Smooth muscle cell (in vitro differentiated cells): ENCODE measurements around the gene LGALS4. TPM values are rescaled to one million over a fixed set of nuclear protein-coding genes. Genes with fewer than 3 reads are reported as not detected.
"Not testable (repeated sequence)": the region's sequence is repeated elsewhere in the genome, so short reads cannot be mapped to it uniquely, and the experiment has no call there.

ENCODE experiments used
- DNase-seq: peaks from one replicate; lab custom pipeline; 2025; ENCODE audit not compliant: unreplicated experiment; lab: John Stamatoyannopoulos, UW
- H2AFZ ChIP-seq: fragments of 200-600 bp; sonication (generic); 2 replicates; pipeline ENCODE4 v1.6.0; 2016; ENCODE audit warnings: antibody characterized with exemption, low read depth, mild to moderate bottlenecking
- H3F3A ChIP-seq: fragments of 200-600 bp; sonication (generic); 2 replicates; pipeline ENCODE4 v1.6.0; 2017; ENCODE audit warnings: antibody characterized with exemption, low read depth
- H3K27ac ChIP-seq: fragments of 200-600 bp; sonication (generic); 2 replicates; pipeline ENCODE4 v1.5.1; 2016; ENCODE audit warnings: low read depth, mild to moderate bottlenecking
- H3K27me3 ChIP-seq: fragments of 200-600 bp; sonication (generic); 2 replicates; pipeline ENCODE4 v1.6.1; 2016; ENCODE audit warnings: low read depth, mild to moderate bottlenecking
- H3K36me3 ChIP-seq: fragments of 200-600 bp; sonication (generic); 2 replicates; pipeline ENCODE4 v1.5.1; 2016; ENCODE audit warnings: low read depth
- H3K4me1 ChIP-seq: fragments of 200-600 bp; sonication (generic); 2 replicates; pipeline ENCODE4 v1.5.1; 2016; ENCODE audit warnings: low read depth
- H3K4me2 ChIP-seq: fragments of 200-600 bp; sonication (generic); 2 replicates; pipeline ENCODE4 v1.6.0; 2016; ENCODE audit warnings: mild to moderate bottlenecking
- H3K4me3 ChIP-seq: fragments of 200-600 bp; sonication (generic); 2 replicates; pipeline ENCODE4 v1.5.1; 2016; ENCODE audit warnings: mild to moderate bottlenecking
- H3K79me2 ChIP-seq: fragments of 200-600 bp; sonication (generic); 2 replicates; pipeline ENCODE4 v1.6.0; 2016; ENCODE audit warnings: low read depth, mild to moderate bottlenecking
- H3K9ac ChIP-seq: fragments of 200-600 bp; sonication (generic); 2 replicates; pipeline ENCODE4 v1.6.0; 2016; ENCODE audit warnings: low read depth
- H3K9me3 ChIP-seq: fragments of 200-600 bp; sonication (generic); replicated peaks from 2 replicates; pipeline ENCODE4 v1.5.1; 2016; ENCODE audit warnings: low read depth
- H4K20me1 ChIP-seq: fragments of 200-600 bp; sonication (generic); 2 replicates; pipeline ENCODE4 v1.6.0; 2016; ENCODE audit warnings: low read depth
- CTCF ChIP-seq: fragments of 200-600 bp; sonication (generic); IDR thresholded peaks from 2 replicates; pipeline ENCODE4 v1.5.1; 2017; ENCODE audit warnings: borderline replicate concordance, mild to moderate bottlenecking, antibody characterized with exemption; ENCODE audit not compliant: insufficient read depth, poor library complexity, severe bottlenecking
- WGBS: methylation state at CpG from one replicate; pipeline ENCODE4 v1.1.7; 2016; ENCODE audit warnings: low lambda C conversion rate; 5-methylcytosine and 5-hydroxymethylcytosine counted together
- polyA plus RNA-seq: library from polyadenylated mRNA; unstranded; fragments of >200 nt; fragmentation: Nextera tagmentation; extraction: Ambion mirVana; gene quantifications from 2 replicates; pipeline ENCODE4 v1.2.1, GENCODE V29; 2016
- total RNA-seq: library from RNA; depleted of rRNA; stranded (reverse); fragments of >200 nt; gene quantifications from 2 replicates; pipeline ENCODE4 v1.2.3, GENCODE V29; 2014

LGALS4 gene
- total and polyA plus RNA-seq, 2 experiments from 2014 or later = 2.4 TPM; not detected in 1

GRCh38 chr19:38831142-38831605, 18.4 kb upstream of the LGALS4 start:
- Histone ChIP-seq H3K4me3 (peak overlapping the region; percentile 54), H3K4me2 (peak overlapping the region; percentile 85), H4K20me1 (no peaks in the 10 kb centered on the region), H3K36me3 (no peaks in the 10 kb centered on the region), H3K27me3 (no peaks in the 10 kb centered on the region), H3K4me1 (no peaks in the 10 kb centered on the region), H3K79me2 (peaks cover 11% of the 10 kb centered on the region), H3K27ac (peak overlapping the region; percentile 99), H3F3A (peaks cover 14% of the 10 kb centered on the region), H2AFZ (no peak overlapping the region), H3K9me3 (no peaks in the 10 kb centered on the region), H3K9ac (peak overlapping the region; percentile 97)
- DNase-seq = peak; percentile 51
- no peak for TF ChIP-seq CTCF
- 14% methylated on average over 16 of the region's 16 CpGs for WGBS

- H3K4me2 ChIP-seq = peak overlapping the region; percentile 85
- WGBS = 77% methylated on average over 4 of the region's 4 CpGs
Measured at GRCh38 chr19:38830039-38830733, 17.4 kb upstream of the LGALS4 start.

GRCh38 chr19:38829203-38829602, 16.5 kb upstream of the LGALS4 start:
- not testable (repeated sequence) for H3K9me3 ChIP-seq, H2AFZ ChIP-seq, H3F3A ChIP-seq, H3K4me1 ChIP-seq, H3K27ac ChIP-seq, H3K36me3 ChIP-seq, DNase-seq, H3K4me3 ChIP-seq, H3K4me2 ChIP-seq, H4K20me1 ChIP-seq, H3K9ac ChIP-seq, H3K27me3 ChIP-seq
- WGBS = 90% methylated on average over 7 of the region's 7 CpGs
- H3K79me2 ChIP-seq = peaks cover 11% of the 10 kb centered on the region

More at GRCh38 chr19:38830039-38830733, 17.4 kb upstream of the LGALS4 start:
- Histone ChIP-seq H4K20me1 (no peaks in the 10 kb centered on the region), H3K27me3 (no peaks in the 10 kb centered on the region), H3K9ac (no peak overlapping the region), H3K4me3 (no peak overlapping the region), H3K9me3 (no peaks in the 10 kb centered on the region), H3K27ac (peak overlapping the region; percentile 99), H2AFZ (no peak overlapping the region), H3K4me1 (no peaks in the 10 kb centered on the region), H3K36me3 (no peaks in the 10 kb centered on the region), H3K79me2 (peaks cover 11% of the 10 kb centered on the region), H3F3A (peaks cover 10% of the 10 kb centered on the region)
- TF ChIP-seq CTCF = no peak
- DNase-seq = no peak

- H2AFZ ChIP-seq = no peak overlapping the region
Measured at GRCh38 chr19:38826856-38827551, 14.3 kb upstream of the LGALS4 start.

GRCh38 chr19:38825936-38826335, 13.2 kb upstream of the LGALS4 start:
- WGBS = 90% methylated on average over 7 of the region's 7 CpGs
- H3K9ac ChIP-seq, DNase-seq, H3K27me3 ChIP-seq, H3K4me3 ChIP-seq, H4K20me1 ChIP-seq, H3K27ac ChIP-seq, H3K36me3 ChIP-seq, H3K9me3 ChIP-seq, H2AFZ ChIP-seq, H3K4me2 ChIP-seq, H3K4me1 ChIP-seq, H3F3A ChIP-seq: not testable (repeated sequence)
- H3K79me2 ChIP-seq = peaks cover 11% of the 10 kb centered on the region

More at GRCh38 chr19:38826856-38827551, 14.3 kb upstream of the LGALS4 start:
- no peaks in the 10 kb centered on the region for H3F3A ChIP-seq
- DNase-seq = no peak
- H3K36me3 ChIP-seq = no peaks in the 10 kb centered on the region
- H3K9ac ChIP-seq = no peak overlapping the region
- no peak overlapping the region for H3K4me3 ChIP-seq
- no peak overlapping the region for H3K27ac ChIP-seq
- no peaks in the 10 kb centered on the region for H3K9me3 ChIP-seq
- no peaks in the 10 kb centered on the region for H4K20me1 ChIP-seq
- no peak for TF ChIP-seq CTCF
- no peak overlapping the region for H3K4me2 ChIP-seq
- H3K4me1 ChIP-seq = no peaks in the 10 kb centered on the region
- peaks cover 11% of the 10 kb centered on the region for H3K79me2 ChIP-seq
- 76% methylated on average over 6 of the region's 6 CpGs for WGBS
- no peaks in the 10 kb centered on the region for H3K27me3 ChIP-seq

GRCh38 chr19:38821230-38821825, 8.6 kb upstream of the LGALS4 start:
- not testable (repeated sequence) for H4K20me1 ChIP-seq, H3K27ac ChIP-seq, H3F3A ChIP-seq, H3K4me1 ChIP-seq, H3K4me3 ChIP-seq, H3K9ac ChIP-seq, DNase-seq, H2AFZ ChIP-seq, H3K9me3 ChIP-seq, H3K27me3 ChIP-seq, H3K36me3 ChIP-seq, H3K79me2 ChIP-seq, H3K4me2 ChIP-seq
- 97% methylated on average over 24 of the region's 29 CpGs for WGBS
